ENCODE measurements around the gene PHACTR4.
A peak's percentile ranks its signal among the peaks of the same experiment; 100 is the strongest.

DNA sequence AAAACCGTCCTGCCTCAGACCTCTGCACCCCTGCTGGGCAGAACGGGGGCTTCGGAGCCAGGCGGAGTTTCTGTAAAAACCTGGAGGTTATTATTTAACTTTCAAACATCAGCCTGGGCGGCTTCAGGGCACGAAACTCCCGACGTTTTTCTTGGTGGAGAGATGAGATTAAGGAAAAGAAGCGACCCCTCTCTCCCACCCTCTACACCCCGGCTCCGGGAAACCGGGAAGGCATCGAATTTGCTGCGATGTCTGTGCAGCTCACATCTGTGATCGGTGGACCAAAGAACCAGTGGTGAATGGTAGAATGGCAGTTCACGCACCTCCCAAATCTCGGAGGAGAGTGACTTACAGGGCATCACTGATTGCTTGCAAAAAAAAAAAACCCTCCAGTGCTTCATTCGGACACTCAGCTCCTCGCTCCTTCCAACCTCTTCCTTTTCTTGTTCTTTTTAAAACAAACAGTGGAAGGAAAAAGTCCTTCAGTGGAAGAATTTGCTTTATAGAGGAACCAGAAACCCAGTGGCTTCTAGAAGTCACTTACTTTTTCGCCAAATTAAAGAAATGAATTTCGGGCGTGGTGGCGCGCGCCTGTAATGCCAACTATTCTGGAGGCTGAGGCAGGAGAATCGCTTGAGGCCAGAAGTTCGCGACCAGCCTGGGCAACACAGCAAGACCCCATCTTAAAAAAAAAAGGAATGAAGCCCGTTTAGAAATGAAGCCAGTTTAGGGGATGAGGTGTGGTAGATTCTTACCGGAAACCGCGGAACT is 884 bp downstream of the PHACTR4 start:
- TF ChIP-seq, protein P1, sequence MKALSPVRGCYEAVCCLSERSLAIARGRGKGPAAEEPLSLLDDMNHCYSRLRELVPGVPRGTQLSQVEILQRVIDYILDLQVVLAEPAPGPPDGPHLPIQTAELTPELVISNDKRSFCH (CRISPR knock-in tag; IDR thresholded peaks at IDR 0.05) = no peak
- TF ChIP-seq, protein P1 (tag; IDR thresholded peaks at IDR 0.05) = no peak
- TF ChIP-seq, protein P2, sequence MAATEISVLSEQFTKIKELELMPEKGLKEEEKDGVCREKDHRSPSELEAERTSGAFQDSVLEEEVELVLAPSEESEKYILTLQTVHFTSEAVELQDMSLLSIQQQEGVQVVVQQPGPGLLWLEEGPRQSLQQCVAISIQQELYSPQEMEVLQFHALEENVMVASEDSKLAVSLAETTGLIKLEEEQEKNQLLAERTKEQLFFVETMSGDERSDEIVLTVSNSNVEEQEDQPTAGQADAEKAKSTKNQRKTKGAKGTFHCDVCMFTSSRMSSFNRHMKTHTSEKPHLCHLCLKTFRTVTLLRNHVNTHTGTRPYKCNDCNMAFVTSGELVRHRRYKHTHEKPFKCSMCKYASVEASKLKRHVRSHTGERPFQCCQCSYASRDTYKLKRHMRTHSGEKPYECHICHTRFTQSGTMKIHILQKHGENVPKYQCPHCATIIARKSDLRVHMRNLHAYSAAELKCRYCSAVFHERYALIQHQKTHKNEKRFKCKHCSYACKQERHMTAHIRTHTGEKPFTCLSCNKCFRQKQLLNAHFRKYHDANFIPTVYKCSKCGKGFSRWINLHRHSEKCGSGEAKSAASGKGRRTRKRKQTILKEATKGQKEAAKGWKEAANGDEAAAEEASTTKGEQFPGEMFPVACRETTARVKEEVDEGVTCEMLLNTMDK (IDR thresholded peaks at IDR 0.05; ENCODE audit: borderline replicate concordance, insufficient read depth, low read depth, low read length, poor library complexity, severe bottlenecking) = peak; percentile 33
- TF ChIP-seq PTTG1 (tag; IDR thresholded peaks at IDR 0.05; ENCODE audit: low read depth) = no peak
- TF ChIP-seq, protein P3, sequence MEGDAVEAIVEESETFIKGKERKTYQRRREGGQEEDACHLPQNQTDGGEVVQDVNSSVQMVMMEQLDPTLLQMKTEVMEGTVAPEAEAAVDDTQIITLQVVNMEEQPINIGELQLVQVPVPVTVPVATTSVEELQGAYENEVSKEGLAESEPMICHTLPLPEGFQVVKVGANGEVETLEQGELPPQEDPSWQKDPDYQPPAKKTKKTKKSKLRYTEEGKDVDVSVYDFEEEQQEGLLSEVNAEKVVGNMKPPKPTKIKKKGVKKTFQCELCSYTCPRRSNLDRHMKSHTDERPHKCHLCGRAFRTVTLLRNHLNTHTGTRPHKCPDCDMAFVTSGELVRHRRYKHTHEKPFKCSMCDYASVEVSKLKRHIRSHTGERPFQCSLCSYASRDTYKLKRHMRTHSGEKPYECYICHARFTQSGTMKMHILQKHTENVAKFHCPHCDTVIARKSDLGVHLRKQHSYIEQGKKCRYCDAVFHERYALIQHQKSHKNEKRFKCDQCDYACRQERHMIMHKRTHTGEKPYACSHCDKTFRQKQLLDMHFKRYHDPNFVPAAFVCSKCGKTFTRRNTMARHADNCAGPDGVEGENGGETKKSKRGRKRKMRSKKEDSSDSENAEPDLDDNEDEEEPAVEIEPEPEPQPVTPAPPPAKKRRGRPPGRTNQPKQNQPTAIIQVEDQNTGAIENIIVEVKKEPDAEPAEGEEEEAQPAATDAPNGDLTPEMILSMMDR (IDR thresholded peaks at IDR 0.05 in 2 of 3, conservative IDR thresholded peaks at IDR 0.05 in 1 of 3; ENCODE audit: insufficient read depth in 2 of 3, low read depth in 1 of 3, low read length in 3 of 3) = 0 out of 6 replicates have a peak, but pooled peaks of 1 of the 3 experiments have one; percentile 31
- TF ChIP-seq, protein P4, sequence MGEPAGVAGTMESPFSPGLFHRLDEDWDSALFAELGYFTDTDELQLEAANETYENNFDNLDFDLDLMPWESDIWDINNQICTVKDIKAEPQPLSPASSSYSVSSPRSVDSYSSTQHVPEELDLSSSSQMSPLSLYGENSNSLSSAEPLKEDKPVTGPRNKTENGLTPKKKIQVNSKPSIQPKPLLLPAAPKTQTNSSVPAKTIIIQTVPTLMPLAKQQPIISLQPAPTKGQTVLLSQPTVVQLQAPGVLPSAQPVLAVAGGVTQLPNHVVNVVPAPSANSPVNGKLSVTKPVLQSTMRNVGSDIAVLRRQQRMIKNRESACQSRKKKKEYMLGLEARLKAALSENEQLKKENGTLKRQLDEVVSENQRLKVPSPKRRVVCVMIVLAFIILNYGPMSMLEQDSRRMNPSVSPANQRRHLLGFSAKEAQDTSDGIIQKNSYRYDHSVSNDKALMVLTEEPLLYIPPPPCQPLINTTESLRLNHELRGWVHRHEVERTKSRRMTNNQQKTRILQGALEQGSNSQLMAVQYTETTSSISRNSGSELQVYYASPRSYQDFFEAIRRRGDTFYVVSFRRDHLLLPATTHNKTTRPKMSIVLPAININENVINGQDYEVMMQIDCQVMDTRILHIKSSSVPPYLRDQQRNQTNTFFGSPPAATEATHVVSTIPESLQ (CRISPR knock-in tag; IDR thresholded peaks at IDR 0.05) = no peak

Data from K562 (cell line).